HG03558 (cell line): ENCODE measurements around the gene OR5H2.

Source experiments
- ATAC-seq: cut with Tn5 transposase; IDR thresholded peaks from one replicate; pipeline ENCODE4 v1.9.1; 2021; ENCODE audit warnings: moderate number of reproducible peaks; ENCODE audit not compliant: unreplicated experiment; ENCODE audit errors: extremely low read depth

OR5H2 gene

DNA sequence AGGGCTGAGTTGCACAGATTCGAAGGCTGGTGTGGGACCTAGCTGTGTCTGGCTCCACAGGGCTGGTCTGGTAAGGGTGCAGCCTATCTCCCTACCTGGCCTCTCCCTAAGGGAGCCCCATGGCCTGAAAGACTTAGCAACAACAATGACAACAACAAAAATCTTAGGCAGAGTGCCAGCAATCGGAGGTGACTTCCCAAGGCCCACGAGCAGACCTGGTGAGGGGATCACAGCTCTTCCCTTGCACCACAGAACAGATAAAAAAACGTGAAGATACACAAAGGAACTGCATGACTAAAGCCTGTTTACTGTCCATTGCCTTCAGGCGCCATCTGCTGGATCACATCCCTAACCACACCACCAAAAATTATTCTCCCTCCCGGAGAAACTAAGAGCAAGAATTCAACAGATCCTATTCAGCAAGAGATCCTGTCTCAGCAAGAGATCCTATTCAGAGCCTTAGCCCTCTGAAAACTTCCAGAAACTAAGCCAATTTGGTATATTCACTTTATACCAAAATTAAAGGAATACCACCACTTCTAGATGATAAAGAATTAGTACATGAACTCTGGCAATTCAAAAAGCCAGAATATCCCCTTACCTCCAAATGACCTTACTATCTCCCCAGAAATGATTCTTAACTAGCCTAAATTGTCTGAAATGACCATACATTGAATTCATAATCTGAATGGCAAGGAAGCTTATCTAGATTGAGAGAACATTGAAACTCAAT is 47.3 kb downstream of the OR5H2 start:
- ATAC-seq: peak; percentile 39

GRCh38 chr3:98331329-98331728 is 49.0 kb downstream of the OR5H2 start:
- no peak for ATAC-seq
